SK-N-SH (cell line): ENCODE data around the gene HLA-DPA1. TPM values are rescaled to one million over a fixed set of nuclear protein-coding genes. Genes with fewer than 3 reads are reported as not detected.

Experiments used
- CTCF ChIA-PET: fragments of 300-600, 350-600 bp; formaldehyde crosslinking; extraction: SDS; loops from one replicate; lab custom pipeline; 2021; lab: Yijun Ruan, JAX
- POLR2A ChIA-PET: fragments of 350-600 bp; sonication (Branson Sonifier 250); formaldehyde crosslinking; extraction: SDS; loops from one replicate; lab custom pipeline; 2020; ENCODE audit warnings: antibody characterized with exemption, inconsistent platforms; lab: Yijun Ruan, JAX
- DNase-seq: peaks from one replicate; pipeline ENCODE4 v3.0.0; 2012
- H2AFZ ChIP-seq: fragments of 200-600 bp; sonication (generic); 2 replicates; pipeline ENCODE4 v1.8.1; 2016; ENCODE audit warnings: antibody characterized with exemption, mild to moderate bottlenecking, low read depth
- H3F3A ChIP-seq: fragments of 200-600 bp; sonication (generic); replicated peaks from 2 replicates; pipeline ENCODE3; 2016; ENCODE audit warnings: antibody characterized with exemption, mild to moderate bottlenecking; ENCODE audit not compliant: insufficient read depth
- H3K27ac ChIP-seq, 2 experiments: fragments of 200-500 bp in 1 of 2; fragments of 200-600 bp in 1 of 2; sonication (Bioruptor generic) in 1 of 2; sonication (generic), shearing (Covaris generic) in 1 of 2; 2 replicates each; pipeline versions ENCODE4 v1.5.1 to v1.6.1; 2014 to 2016; ENCODE audit warnings: low read depth in 2 of 2, inconsistent platforms in 1 of 2, low read length in 1 of 2, mild to moderate bottlenecking in 1 of 2, mixed read lengths in 1 of 2
- H3K27me3 ChIP-seq: fragments of 200-600 bp; sonication (generic), shearing (Covaris generic); 2 replicates; pipeline ENCODE4 v1.6.1; 2016; ENCODE audit warnings: mixed run types; ENCODE audit not compliant: insufficient read depth
- H3K36me3 ChIP-seq, 2 experiments: fragments of 200-500 bp in 1 of 2; fragments of 200-600 bp in 1 of 2; sonication (Bioruptor generic) in 1 of 2; sonication (generic) in 1 of 2; replicated peaks in 1 of 2; 2 replicates each; pipeline versions ENCODE3 to v1.5.1; 2014 to 2016; ENCODE audit warnings: low read length in 1 of 2, mild to moderate bottlenecking in 1 of 2; ENCODE audit not compliant: insufficient read depth in 2 of 2, control insufficient read depth in 1 of 2
- H3K4me1 ChIP-seq, 2 experiments: fragments of 200-500 bp in 1 of 2; fragments of 200-600 bp in 1 of 2; sonication (Bioruptor generic) in 1 of 2; sonication (generic), shearing (Covaris generic) in 1 of 2; 2 replicates each; pipeline versions ENCODE4 v1.5.1 to v1.6.1; 2014 to 2016; ENCODE audit warnings: low read depth in 1 of 2, low read length in 1 of 2, mixed run types in 1 of 2; ENCODE audit not compliant: insufficient read depth in 2 of 2, control insufficient read depth in 1 of 2
- H3K4me2 ChIP-seq: fragments of 200-600 bp; sonication (generic), shearing (Covaris generic); 2 replicates; pipeline ENCODE4 v1.6.1; 2017; ENCODE audit warnings: mixed run types
- H3K4me3 ChIP-seq, 2 experiments: fragments of 200-500 bp in 1 of 2; fragments of 200-600 bp in 1 of 2; sonication (Bioruptor generic) in 1 of 2; sonication (generic), shearing (Covaris generic) in 1 of 2; 2 replicates each; pipeline versions ENCODE4 v1.5.1 to v1.8.1; 2014 to 2016; ENCODE audit warnings: low read depth in 2 of 2, inconsistent platforms in 1 of 2, low read length in 1 of 2, mild to moderate bottlenecking in 1 of 2, mixed read lengths in 1 of 2, moderate library complexity in 1 of 2
- H3K79me2 ChIP-seq: fragments of 200-600 bp; sonication (generic); 2 replicates; pipeline ENCODE4 v1.8.1; 2017; ENCODE audit warnings: mild to moderate bottlenecking; ENCODE audit not compliant: insufficient read depth
- H3K9ac ChIP-seq: fragments of 200-600 bp; sonication (generic); 2 replicates; pipeline ENCODE4 v1.6.1; 2017; ENCODE audit warnings: mixed run types
- H3K9me2 ChIP-seq: fragments of 200-600 bp; sonication (generic); 2 replicates; pipeline ENCODE4 v1.6.1; 2017; ENCODE audit warnings: mixed run types
- H3K9me3 ChIP-seq: fragments of 200-600 bp; sonication (generic); 2 replicates; pipeline ENCODE4 v1.6.1; 2017; ENCODE audit warnings: mixed run types, mild to moderate bottlenecking, moderate library complexity
- H4K20me1 ChIP-seq: fragments of 200-600 bp; sonication (generic); 2 replicates; pipeline ENCODE4 v1.6.1; 2017; ENCODE audit warnings: mild to moderate bottlenecking, mixed run types; ENCODE audit not compliant: insufficient read depth
- FOXM1 ChIP-seq: IDR thresholded peaks from 2 replicates; pipeline ENCODE4 v1.4.0; 2012; ENCODE audit warnings: low read depth, mild to moderate bottlenecking
- JUND ChIP-seq: IDR thresholded peaks from 2 replicates; pipeline ENCODE4 v1.4.0; 2012
- MXI1 ChIP-seq: IDR thresholded peaks from 2 replicates; pipeline ENCODE4 v1.6.1; 2012; ENCODE audit warnings: mild to moderate bottlenecking, low read depth, low read length, improper control_type of control experiment
- RXRA ChIP-seq: IDR thresholded peaks from 2 replicates; pipeline ENCODE4 v1.4.0; 2012; ENCODE audit warnings: low read depth, mild to moderate bottlenecking, borderline replicate concordance
- YY1 ChIP-seq: IDR thresholded peaks from 2 replicates; pipeline ENCODE4 v1.4.0; 2012; ENCODE audit warnings: low read depth, mild to moderate bottlenecking
- WGBS: methylation state at CpG from one replicate; pipeline ENCODE4 v1.1.6; 2017; ENCODE audit warnings: low lambda C conversion rate; 5-methylcytosine and 5-hydroxymethylcytosine counted together
- polyA plus RNA-seq, 3 experiments: library from polyadenylated mRNA; depleted of rRNA; stranded (reverse); fragments of >200 nt; gene quantifications; 2 replicates each; pipeline ENCODE4 v1.2.3, GENCODE V29; 2012
- TF ChIP-seq, protein P1 (sequence below): IDR thresholded peaks from 2 replicates; pipeline ENCODE4 v1.6.1; 2012; ENCODE audit warnings: mild to moderate bottlenecking, low read depth, low read length, moderate library complexity
- TF ChIP-seq, protein P2 (sequence below): IDR thresholded peaks from 2 replicates; pipeline ENCODE4 v1.4.0; 2012; ENCODE audit warnings: low read depth
- TF ChIP-seq, protein P3 (sequence below): fragments of 150-350 bp; IDR thresholded peaks from 2 replicates; pipeline ENCODE4 v1.6.1; 2017; ENCODE audit warnings: antibody characterized with exemption, low read length, low read depth, borderline replicate concordance

HLA-DPA1 gene
- polyA plus RNA-seq, 1 of the 3 experiments (the other 2 are of a cell fraction), result 1.9 TPM

- Histone ChIP-seq H4K20me1 (no peaks in the 10 kb centered on the region), H3K36me3 (no peaks in the 10 kb centered on the region), H3K27me3 (peaks cover 20% of the 10 kb centered on the region; the same call in 1 of the 2 replicates), H3K79me2 (no peaks in the 10 kb centered on the region), H3F3A (no peaks in the 10 kb centered on the region), H3K4me2 (no peak overlapping the region), H2AFZ (no peak overlapping the region), H3K4me1 (no peaks in the 10 kb centered on the region), H3K9me2 (no peaks in the 10 kb centered on the region), H3K27ac (no peak overlapping the region), H3K9me3 (no peaks in the 10 kb centered on the region), H3K4me3 (no peak overlapping the region), H3K9ac (no peak overlapping the region)
- ChIA-PET CTCF (interaction anchor here (0.8 to 1.7 kb wide), 3 partner anchors 38 to 196 kb away, joined by 3 to 7 read pairs (median 3); no protein-coding TSS in a partner anchor), POLR2A (no interaction called here)
- TF ChIP-seq MXI1, result no peak
- TF ChIP-seq, protein P1, sequence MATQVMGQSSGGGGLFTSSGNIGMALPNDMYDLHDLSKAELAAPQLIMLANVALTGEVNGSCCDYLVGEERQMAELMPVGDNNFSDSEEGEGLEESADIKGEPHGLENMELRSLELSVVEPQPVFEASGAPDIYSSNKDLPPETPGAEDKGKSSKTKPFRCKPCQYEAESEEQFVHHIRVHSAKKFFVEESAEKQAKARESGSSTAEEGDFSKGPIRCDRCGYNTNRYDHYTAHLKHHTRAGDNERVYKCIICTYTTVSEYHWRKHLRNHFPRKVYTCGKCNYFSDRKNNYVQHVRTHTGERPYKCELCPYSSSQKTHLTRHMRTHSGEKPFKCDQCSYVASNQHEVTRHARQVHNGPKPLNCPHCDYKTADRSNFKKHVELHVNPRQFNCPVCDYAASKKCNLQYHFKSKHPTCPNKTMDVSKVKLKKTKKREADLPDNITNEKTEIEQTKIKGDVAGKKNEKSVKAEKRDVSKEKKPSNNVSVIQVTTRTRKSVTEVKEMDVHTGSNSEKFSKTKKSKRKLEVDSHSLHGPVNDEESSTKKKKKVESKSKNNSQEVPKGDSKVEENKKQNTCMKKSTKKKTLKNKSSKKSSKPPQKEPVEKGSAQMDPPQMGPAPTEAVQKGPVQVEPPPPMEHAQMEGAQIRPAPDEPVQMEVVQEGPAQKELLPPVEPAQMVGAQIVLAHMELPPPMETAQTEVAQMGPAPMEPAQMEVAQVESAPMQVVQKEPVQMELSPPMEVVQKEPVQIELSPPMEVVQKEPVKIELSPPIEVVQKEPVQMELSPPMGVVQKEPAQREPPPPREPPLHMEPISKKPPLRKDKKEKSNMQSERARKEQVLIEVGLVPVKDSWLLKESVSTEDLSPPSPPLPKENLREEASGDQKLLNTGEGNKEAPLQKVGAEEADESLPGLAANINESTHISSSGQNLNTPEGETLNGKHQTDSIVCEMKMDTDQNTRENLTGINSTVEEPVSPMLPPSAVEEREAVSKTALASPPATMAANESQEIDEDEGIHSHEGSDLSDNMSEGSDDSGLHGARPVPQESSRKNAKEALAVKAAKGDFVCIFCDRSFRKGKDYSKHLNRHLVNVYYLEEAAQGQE, result no peak
- no peak for TF ChIP-seq RXRA
- no peak for DNase-seq
Measured at GRCh38 chr6:33052627-33053026, 20.8 kb downstream of the HLA-DPA1 start.

GRCh38 chr6:33050014-33050810 lies 23.2 kb downstream of the HLA-DPA1 start:
- ChIA-PET POLR2A (no interaction called here), CTCF (interaction anchor here (1.1 kb wide), 1 partner anchor 17 kb away, joined by 4 read pairs; no protein-coding TSS in a partner anchor)
- Histone ChIP-seq H3K27ac (no peak overlapping the region), H3K9me2 (no peaks in the 10 kb centered on the region), H3K27me3 (peaks cover 20% of the 10 kb centered on the region; the same call in 1 of the 2 replicates), H3K9ac (no peak overlapping the region), H3K4me3 (no peak overlapping the region), H3K9me3 (no peaks in the 10 kb centered on the region), H3K36me3 (no peaks in the 10 kb centered on the region), H3K4me1 (no peaks in the 10 kb centered on the region), H4K20me1 (no peaks in the 10 kb centered on the region), H3F3A (no peaks in the 10 kb centered on the region), H2AFZ (no peak overlapping the region), H3K4me2 (no peak overlapping the region), H3K79me2 (no peaks in the 10 kb centered on the region)
- WGBS, result 11% methylated on average over 5 of the region's 6 CpGs
- TF ChIP-seq YY1 (no peak), JUND (no peak), FOXM1 (no peak)
- TF ChIP-seq, protein P2, sequence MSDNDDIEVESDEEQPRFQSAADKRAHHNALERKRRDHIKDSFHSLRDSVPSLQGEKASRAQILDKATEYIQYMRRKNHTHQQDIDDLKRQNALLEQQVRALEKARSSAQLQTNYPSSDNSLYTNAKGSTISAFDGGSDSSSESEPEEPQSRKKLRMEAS, result no peak
- TF ChIP-seq, protein P3, sequence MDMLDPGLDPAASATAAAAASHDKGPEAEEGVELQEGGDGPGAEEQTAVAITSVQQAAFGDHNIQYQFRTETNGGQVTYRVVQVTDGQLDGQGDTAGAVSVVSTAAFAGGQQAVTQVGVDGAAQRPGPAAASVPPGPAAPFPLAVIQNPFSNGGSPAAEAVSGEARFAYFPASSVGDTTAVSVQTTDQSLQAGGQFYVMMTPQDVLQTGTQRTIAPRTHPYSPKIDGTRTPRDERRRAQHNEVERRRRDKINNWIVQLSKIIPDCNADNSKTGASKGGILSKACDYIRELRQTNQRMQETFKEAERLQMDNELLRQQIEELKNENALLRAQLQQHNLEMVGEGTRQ, result no peak
- no peak for DNase-seq
